EH (cell line): Measurements from ENCODE around the gene CDK5RAP2.

Experiments
- DNase-seq: peaks from one replicate; pipeline ENCODE4 v3.0.0-alpha.2; 2015; ENCODE audit warnings: low read depth

CDK5RAP2 gene

DNA sequence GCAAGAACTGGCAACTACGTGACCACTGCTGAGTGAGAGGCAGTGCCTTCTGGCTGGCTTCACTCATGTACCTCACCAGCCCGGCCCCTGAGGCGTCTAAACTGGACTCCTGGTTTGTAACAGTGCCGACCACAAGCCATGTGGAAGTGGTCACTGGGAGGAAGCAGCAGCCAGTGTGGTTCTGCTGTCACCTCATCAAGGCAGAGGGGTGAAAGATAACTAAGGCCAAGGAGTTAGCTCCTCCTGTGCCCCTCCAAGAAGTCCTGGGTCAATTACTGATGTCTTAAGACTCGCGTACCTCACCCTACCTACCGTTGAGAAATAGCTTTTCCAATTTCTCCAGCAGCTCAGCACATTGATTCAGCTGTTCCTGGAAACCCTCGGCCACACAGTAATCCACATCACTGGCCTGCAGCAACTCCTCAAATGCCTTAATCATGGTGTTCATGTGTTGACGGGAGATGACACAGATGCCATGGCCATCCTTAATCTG, 142.9 kb downstream of the CDK5RAP2 start:
- DNase-seq, result peak; percentile 25

DNA sequence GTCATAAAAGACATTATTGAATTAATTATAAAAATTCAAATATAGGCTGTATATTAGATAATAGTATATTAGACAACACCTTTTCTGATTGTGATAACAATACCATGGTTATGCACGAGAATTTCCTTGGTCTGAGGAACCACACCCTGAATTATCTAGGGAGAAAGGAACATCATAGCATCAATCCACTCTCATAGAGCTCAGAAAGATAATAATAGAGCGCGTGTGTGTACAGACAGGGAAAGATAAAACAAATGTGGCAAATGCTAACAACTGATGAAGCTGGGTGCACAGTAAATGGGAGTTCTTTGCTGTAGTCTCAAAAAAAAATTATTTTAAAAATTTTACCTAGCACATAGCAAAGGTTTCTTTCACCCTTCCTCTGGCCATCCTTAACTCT, 143.5 kb downstream of the CDK5RAP2 start:
- DNase-seq, result no peak

DNA sequence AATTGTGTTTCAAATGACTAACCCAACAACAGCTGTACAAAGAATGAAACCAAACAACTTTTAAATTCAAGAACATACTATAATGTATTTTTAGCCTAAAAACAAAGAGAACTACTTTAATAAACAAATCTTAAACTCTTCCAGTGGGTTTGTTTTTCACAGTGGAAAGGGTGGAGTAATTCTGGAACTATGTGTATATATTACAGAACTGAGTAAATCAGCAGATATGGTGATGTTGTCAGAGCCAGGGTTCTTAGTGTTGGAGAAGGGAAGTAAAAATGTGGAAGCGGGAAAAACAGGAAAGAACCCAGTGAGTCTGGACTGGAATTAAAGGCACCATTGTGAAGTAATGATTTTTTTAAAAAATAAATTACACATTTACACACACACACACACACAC, 144.9 kb downstream of the CDK5RAP2 start:
- DNase-seq, result peak; percentile 41

DNA sequence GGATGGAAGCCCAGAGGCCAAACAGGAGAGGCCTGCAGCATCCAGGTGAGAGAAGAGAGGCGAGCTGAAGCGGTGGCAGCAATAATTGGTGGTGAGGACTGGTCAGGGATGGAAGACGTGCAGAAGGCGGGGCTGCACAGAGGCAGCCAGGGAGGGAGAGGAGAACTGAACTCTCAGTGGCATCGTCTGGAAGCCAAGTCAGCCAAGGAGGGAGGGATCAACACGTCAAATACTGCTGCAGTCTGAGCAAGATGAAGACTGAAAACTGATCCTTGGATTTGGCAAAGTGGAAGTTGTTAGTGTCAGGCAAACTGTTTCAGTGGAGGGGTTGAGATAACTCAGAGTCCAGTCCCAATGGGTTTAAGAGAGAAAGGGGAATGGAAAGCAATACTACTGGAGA, 145.4 kb downstream of the CDK5RAP2 start:
- DNase-seq, result peak; percentile 29

DNA sequence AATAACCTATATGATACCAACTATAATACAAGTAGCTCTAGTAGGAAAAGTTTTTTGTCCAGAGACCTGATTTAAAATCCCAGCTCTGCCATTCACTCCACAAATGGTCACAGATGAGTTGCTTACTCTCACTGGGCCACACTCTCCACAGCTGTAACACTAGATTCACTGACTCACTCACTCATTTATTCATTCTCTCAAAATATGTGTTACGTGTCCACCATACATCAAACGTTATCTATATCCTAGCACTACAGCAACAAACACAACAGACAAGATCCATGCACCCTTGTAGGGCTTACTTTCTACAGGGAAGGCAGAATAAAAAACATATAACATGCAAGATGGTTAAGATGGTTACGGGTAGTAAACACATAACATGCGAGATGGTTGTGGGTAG, 146.3 kb downstream of the CDK5RAP2 start:
- no peak for DNase-seq

DNA sequence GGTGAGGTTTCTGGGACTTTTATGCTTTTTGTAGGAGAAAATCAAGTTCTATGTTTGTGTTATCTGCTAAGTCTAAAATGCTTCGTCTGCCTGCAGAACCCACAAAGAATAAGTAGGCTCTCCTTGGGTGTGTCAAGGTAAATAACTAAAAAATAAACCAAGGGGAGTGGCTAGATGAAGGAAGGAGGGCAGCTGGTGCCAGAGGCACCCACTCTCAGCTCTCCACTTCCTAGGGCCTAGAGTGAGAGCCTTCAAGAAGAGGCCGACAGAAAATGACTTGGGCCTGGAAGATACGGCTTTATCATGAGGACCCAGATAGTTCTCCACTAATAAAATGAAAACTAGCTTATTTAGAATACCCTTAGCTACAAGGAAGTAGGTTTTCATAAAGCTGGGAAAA, 147.4 kb downstream of the CDK5RAP2 start:
- no peak for DNase-seq

DNA sequence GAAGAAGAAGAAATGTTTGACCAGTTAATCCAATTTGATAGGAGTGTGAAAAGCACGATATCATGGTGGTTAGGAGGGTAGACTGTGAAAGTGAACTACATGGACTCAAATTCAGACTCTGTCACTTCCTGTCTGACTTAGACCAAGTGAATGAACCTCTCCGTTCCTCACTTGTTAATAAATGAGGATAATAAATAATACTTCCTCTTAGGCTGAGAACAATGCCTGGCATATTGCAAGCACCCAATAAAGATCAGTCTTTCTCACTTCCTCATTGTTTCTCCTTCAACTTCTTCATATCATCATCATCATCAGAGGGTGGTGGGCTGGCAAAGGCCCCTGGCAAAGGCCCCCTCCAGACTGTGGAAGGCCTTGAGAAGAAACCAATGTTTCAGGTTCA, 148.7 kb downstream of the CDK5RAP2 start:
- no peak for DNase-seq

DNA sequence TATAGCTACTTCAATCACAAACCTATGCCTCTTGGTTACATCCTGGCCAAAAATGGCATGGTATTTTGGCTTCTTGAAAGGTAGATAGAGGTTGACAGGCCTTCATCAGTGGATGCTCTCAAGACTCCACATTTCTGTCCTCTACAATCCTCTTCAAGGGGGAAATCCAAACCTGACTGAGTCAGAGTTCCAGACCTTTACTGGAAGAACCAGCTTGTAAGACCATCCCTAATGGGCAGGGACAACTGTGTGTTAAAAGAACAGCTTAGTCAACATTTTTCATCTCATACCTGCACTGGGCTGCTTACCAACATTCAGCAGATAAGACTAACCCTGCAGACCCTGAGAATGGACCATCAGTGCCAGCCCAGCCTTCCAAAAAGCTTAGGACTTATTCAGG, 155.7 kb downstream of the CDK5RAP2 start:
- no peak for DNase-seq

DNA sequence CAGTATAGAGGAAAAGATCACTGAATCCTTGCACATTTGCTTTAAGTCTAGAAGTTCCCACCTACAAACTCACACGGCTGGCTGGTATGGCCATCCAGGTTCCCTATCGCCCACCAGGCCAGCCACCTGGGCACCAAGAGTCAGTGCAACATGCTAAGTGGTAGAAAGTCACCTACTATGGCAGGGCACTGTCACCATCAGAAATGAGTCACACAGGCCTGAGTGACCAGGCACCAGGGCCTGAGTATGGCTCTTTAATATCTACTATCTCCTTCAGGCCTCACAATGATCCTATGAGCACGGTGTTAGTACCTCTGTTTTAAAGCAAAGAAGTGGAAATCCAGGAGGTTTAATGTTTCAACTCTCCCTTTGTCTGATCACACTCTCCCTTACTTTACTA, 156.2 kb downstream of the CDK5RAP2 start:
- DNase-seq, result no peak

DNA sequence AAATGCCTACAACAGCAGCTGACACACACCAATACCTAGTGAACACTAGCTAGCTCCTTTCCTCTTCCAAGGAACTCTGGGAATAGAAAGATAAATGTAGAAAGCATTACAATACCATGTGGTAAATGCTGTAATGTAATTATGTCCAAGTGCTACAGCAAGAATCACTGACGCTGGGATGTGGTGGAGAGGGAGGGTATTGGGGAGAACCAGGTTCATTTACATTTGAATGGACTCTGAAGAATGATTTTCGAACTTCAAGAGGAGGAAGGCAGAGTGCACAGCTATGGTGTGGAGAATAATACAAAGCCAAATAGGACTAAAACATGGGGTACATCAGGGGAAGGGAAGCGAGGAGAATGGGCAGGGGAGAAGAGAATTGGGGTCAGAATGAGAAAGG, 158.0 kb downstream of the CDK5RAP2 start:
- DNase-seq, result no peak

DNA sequence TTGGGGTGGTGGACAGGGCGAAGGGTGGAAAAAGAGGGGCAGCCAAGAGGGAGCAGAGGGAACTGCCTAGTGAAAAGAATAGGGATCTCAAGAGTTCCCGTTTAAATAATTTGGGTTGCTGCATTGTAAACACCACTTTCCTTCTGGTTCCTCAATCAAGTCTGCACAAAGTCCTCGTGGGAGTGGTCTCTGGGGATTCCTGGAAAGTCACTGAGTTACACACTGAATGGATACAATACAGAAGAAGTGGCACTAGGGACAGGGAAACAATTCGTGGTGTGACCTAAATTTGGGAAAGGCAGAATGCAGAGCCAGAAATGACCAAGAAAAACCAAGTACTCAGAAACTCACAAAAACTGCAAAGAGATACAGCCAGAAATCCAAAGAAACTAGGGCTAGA, 161.7 kb downstream of the CDK5RAP2 start:
- no peak for DNase-seq

DNA sequence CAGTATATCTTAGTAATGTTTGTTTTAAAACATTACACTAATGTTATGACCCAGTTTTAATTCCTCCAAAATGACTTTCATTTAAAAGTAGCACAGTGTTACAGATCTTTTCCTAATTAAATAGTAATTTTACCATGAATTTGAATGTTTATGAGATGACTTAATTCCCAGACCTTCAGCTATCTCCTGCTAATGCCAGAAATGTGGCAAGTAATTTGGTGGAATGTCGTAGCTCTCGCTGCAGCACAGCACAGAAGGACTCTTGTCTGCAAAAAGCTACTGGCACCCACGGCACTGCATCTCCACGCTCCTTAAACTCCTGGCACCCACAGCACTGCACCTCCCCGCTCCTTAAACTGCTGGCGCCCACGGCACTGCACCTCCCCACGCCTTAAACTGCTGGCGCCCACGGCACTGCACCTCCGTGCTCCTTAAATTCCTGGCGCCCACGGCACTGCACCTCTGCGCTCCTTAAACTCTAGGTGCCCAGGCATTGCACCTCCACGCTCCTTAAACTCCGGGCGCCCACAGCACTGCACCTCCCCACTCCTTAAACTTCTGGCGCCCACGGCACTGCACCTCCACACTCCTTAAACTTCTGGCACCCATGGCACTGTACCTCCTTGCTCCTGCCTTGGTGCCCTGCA, 163.1 kb downstream of the CDK5RAP2 start:
- DNase-seq, result peak; percentile 41

DNA sequence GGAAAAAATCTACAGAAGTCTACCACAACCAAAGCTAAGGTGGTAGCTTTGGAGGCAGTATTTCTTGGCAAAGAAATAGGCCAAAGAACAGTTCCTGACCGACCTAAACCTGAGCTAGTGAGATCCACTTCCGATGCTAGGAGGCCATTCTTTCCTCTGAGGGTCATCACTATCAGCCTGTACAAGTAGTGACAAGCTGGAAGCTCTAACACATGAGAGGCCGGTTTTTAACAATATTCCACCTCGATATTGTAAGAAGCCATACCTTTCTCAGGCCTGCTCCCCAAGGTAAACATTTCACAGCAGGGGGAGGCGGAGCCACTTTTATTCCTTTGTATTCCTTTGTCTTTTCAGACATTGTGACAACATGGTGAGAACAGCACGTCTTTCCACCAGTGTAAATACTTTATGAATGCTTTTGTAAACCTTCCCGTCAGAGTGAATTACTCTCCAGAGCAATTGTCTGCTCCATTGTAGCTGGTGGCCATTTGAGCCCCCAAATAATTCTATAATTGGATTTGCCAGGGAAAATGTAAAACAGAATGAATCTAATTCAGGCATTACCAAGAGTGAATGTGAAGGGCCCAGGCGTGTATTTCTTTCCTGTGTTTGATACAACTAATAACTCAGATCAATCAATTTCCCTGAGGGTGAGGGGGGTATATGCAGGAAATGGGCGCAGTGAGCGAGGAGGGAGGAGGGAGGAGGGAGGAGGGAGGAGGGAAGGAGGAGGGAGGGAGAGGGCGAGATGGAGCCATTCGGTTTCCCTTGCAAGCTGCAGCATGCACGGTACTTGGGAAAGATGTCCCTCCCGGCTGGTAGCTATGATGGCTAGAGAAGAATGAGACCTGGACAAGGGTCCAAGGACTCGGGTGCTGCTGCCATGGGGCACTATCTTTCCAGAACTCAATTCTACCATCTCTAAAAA, 166.6 kb downstream of the CDK5RAP2 start:
- no peak for DNase-seq

DNA sequence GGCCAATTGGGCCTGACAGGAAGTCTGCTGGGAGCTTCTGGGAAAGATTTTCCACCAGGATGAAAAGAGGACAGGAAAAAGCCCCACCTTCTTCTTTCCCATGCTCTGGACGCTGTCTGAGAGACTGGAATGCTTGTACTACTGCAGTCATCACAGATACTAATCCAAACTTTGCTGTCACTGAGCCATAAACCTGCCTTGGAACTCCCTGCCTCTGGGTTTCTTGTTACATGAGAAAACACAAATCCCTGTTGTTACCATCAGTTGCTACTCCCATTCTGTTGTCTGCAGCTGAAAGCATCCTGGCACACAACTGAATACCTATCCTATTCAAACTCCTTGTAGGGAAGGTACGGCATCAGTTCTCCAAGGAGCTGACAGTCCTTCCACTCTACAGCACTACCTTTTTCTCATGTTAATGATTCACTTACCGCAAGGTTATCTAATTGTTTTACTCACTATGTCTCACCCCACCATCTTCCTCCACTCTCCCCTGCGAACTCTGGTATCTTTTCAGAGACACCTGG, 167.5 kb downstream of the CDK5RAP2 start:
- peak; percentile 91 for DNase-seq

DNA sequence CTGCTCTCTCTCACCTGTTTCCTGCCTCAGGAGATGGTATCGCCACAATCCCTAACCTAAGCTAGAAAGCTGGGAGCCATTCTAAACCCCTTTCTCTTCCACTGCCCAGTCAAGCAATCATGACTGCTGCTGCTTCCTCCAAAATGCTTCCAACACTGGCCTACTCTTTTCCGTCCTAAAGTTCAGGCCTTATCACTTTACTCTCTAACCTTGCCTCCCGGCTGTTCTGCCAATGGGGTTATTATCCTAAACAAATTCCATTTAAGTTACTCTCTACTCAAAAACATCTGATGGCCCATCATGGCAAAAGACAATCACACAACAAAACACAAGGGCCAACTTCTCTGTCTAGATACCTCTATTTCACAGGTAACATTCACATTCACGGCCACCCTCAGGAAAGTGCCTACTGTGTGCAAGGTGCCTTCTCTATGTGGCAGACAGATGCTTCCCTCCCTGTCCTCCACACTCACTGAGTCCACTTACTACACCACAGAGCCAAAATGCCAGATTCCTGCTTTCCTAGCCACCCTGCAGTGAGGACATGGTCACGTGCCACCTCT, 168.0 kb downstream of the CDK5RAP2 start:
- DNase-seq, result no peak

DNA sequence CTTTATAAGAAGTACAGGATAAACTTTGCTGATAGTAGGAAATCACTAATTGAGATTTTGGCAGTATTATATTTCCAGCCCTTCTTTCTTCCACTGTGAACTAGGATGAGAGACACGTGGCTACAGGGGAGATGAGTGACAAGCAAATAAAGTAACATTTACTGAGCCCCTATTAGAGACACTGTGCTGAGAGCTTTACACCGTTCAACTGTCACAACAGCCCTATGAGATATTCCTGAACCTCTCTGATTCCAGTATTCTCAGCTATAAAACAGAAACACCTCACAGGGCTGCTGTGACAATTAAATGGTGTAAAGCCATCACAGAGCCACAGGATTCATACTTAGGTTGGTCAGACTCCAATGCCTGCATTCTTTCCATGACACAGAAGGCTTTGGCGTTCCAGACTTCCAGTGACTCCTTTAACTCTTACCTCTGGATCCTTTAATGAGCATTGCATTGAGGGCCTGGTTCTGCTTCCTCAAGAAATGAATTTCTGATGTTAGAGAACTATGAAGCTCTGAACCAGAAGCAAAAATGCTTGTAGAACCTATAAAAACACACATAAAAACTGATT, 169.0 kb downstream of the CDK5RAP2 start:
- peak; percentile 67 for DNase-seq

DNA sequence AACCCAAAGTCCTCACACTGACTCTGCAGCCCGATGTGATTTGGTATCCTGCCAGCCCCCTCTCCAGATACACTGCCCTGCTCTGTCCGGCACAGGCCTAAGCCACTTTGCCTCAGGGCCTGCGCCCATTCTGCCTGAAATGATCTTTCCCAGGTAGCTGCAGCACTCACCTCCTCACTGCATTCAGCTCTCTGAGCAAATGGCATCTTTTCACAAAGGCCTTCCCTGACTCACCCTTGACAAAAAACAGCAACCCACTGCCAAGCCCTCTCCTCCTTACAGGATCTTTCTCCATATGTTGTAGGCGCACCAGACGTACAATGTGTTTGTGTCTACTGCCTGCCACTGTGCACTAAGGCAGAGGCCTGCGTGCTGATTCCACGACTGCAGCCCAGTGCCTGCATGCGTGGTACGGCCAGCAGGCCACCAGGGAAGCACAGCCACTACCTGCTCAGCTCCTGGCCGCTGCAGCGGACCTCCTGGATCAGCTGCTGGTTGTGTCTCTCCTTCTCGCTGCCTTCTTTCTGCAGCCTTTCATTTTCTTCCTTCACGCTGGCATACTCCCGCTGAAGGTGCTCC, 171.2 kb downstream of the CDK5RAP2 start:
- DNase-seq, result no peak

DNA sequence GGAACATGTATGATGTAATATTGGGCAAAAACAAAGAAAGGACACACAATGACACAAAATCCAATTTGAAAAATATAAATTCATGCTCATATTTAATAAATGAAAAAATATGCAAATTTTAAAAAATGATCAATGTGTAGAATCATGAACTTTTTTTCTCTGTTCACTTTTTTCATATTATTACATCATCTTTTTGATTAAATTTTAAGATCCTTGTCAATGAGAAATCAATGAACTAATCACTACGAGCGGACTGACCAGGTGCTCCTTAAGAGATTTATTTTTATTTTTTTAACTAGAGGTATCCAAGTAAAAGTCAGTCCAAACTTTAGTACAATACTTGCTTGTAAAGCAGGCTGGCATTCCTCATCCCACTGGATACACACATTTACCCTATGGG, 174.1 kb downstream of the CDK5RAP2 start:
- DNase-seq, result no peak

DNA sequence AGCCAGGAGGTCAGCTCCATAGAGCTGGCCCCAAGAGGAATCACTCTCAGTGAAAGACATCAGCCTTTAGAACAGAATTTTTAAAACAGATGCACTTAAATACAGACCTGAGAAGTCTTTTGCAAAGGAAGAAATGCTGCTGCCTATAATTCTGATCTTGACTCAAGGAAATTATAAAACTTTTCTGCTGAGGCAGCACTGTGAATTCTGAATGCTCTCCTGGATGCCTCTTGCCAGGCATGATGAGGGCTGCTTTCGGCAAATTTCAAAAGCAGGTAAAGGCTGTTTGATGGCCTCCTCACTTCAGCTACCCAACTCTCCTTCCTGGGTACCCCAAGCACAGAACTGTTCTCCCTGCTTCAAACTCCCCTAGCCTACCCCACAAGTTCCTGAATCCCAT, 174.8 kb downstream of the CDK5RAP2 start:
- DNase-seq, result no peak

DNA sequence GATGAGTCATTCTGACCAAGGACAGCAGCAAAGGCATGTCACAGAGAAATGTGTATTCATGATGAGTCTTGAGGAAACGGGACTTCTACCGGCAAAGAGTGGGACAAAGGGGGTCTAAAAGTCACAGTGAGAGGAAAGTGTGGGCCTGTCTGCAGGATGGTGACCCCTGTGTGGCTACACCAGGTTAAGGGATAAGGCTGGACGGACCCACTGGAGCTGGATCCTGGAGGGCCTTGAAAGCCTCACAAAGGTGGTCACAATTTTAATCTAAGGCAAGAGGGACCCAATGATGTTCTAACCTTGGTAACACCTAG, 176.5 kb downstream of the CDK5RAP2 start:
- no peak for DNase-seq

DNA sequence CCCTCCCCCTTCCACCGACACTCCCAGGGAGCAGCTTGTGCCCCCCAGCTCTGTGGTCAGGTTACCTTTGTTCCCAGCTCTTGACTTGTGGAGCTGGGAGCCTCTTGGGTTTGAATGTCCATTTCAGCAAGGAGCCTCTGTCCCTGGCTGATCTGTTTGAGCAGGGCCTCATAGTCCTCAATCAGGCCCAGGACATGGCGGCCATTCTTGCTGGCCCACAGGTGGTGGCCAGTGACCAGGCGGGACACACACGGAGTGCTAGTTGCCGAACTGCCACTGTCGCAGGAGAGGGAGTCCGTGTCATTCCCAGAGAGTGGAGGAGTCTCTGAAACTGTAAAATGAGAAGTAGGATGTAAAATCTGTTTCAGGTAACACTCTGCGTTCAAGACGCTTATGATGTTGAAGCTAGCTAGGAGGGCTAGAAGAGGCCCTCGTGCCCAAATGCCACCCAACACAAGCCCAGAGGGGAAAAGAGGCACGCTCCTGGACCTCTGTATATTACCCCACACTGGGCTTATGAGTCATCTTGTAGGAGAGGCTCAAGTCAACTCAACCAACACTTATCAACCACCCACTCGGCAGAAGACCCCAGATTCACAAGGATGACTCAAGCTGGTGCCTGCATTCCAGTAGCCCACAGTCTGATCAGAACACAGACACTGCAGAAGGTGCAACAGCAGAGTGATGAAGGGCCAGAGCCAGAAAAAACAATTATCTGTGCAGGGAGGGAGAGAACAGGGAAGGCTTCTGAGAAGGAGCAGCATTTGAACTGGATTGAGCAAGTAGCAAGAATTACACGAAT, 177.0 kb downstream of the CDK5RAP2 start:
- DNase-seq, result peak; percentile 99
